ENCODE measurements around the gene UMAD1. TPM values are rescaled to one million over a fixed set of nuclear protein-coding genes. Genes with fewer than 3 reads are reported as not detected.

Gene UMAD1
- total RNA-seq, 4 donors from 2014 or later: 15.2 to 28.2 (median 18.7) TPM

DNA sequence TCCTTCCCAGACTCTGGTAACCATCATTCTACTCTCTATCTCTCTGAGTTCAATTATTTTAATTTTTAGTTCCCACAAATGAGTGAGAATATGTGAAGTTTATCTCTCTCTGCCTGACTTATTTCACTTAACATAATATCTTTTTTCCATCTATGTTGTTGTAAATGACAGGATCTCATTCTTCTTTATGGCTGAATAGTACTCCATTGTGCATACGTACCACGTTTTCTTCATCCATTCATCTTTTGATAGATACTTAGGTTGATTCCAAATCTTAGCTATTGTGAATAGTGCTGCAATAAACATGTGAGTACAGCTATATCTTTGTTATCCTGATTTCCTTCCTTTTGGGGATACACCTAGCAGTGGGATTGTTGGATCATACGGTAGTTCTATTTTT, 54.0 kb downstream of the UMAD1 start:
- no peaks in the 10 kb centered on the region for H3K36me3 ChIP-seq
- no peak overlapping the region for H3K27ac ChIP-seq
- TF ChIP-seq POLR2A (IDR thresholded peaks at IDR 0.05): no peak
- no peak for TF ChIP-seq CTCF (IDR thresholded peaks at IDR 0.05)
- H3K4me1 ChIP-seq: no peaks in the 10 kb centered on the region
- no peaks in the 10 kb centered on the region for H3K9me3 ChIP-seq
- no peaks in the 10 kb centered on the region for H3K27me3 ChIP-seq
- DNase-seq: no peak
- H3K4me3 ChIP-seq: no peak overlapping the region

- Histone ChIP-seq H3K27ac (no peak overlapping the region), H3K9me3 (no peaks in the 10 kb centered on the region), H3K4me3 (no peak overlapping the region), H3K36me3 (no peaks in the 10 kb centered on the region), H3K27me3 (no peaks in the 10 kb centered on the region), H3K4me1 (no peaks in the 10 kb centered on the region)
- TF ChIP-seq POLR2A (IDR thresholded peaks at IDR 0.05) (no peak), CTCF (IDR thresholded peaks at IDR 0.05) (no peak)
- DNase-seq: no peak
These were observed 54.7 kb downstream of the UMAD1 start for GRCh38 chr7:7695111-7695817.

DNA sequence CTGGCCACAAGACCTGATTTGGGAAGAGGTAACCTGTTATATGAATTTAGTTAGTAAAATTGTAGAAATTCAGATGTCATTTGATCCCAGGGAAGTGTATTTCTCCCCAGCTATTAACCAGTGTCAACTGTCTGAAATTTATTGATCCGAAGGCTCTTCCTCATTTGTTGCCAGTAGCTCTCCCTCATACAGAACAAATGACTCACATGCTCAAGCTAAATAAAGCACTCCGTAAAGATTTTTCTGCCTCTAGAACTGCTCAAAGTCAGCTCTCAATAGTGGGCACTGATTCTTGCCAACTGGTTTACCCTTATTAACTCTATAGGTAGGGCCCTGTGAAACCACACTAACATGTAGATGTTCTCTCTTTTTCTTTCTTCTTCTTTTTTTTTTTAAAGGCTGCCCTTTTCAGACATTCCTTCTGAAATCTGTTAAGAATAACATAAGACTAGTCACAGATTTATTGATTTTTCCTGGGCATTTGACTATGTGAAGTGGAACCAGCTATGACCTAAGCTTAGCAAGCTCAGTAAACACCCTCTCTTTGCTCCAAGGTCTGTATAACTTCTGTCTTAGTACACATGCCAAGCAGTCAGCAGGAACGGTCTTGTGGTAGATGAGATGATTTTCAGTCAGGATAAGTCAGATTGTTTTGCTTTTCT, 56.0 kb downstream of the UMAD1 start:
- Histone ChIP-seq H3K36me3 (no peaks in the 10 kb centered on the region), H3K9me3 (no peaks in the 10 kb centered on the region), H3K27ac (peak overlapping the region in 1 of 4 donors; percentile 27), H3K4me1 (no peaks in the 10 kb centered on the region), H3K4me3 (no peak overlapping the region), H3K27me3 (no peaks in the 10 kb centered on the region)
- no peak for DNase-seq
- no peak for TF ChIP-seq POLR2A (IDR thresholded peaks at IDR 0.05)
- TF ChIP-seq CTCF (IDR thresholded peaks at IDR 0.05): no peak

DNA sequence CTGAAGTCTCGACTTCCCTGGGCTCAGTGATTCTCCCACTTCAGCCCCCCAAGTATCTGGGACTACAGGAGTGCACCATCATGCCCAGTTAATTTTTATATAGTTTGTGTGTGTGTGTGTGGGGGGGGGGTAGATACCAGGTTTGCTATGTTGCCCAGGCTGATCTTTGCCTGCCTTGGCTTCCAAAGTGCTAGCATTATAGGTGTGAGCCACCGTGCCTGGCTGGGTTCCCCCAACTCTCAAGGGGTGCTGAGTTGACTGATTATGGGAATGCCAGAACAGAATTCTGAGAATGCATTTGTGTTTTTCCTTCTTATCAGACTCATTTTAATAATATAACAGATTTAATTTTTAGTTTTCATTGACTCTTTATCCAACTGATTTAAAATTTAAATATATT, 58.4 kb downstream of the UMAD1 start:
- TF ChIP-seq CTCF (IDR thresholded peaks at IDR 0.05) (no peak), POLR2A (IDR thresholded peaks at IDR 0.05) (no peak)
- Histone ChIP-seq H3K27ac (no peak overlapping the region), H3K4me3 (no peak overlapping the region), H3K4me1 (no peaks in the 10 kb centered on the region), H3K27me3 (no peaks in the 10 kb centered on the region), H3K9me3 (no peaks in the 10 kb centered on the region), H3K36me3 (no peaks in the 10 kb centered on the region)
- DNase-seq: no peak

DNA sequence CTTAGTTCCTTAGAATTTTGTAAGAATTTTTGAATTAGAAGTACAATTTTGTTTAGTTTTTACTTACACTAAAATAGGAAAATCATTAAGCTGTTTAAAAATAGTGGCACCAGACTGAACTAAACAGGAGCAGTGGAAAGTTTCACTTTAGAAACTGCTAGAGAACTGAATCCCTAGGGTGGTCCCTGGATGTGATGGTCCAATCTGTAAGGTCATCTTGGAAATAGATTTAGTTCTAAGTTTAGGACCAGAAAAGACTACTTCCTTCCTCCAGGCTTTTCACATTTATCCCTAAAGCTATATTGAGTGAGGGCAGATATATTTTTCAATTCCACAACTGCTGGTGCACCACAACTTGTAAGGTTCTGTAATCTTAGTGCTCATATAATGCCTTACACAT, 58.8 kb downstream of the UMAD1 start:
- no peak for DNase-seq
- Histone ChIP-seq H3K4me1 (no peaks in the 10 kb centered on the region), H3K4me3 (no peak overlapping the region), H3K9me3 (no peaks in the 10 kb centered on the region), H3K27me3 (no peaks in the 10 kb centered on the region), H3K36me3 (no peaks in the 10 kb centered on the region), H3K27ac (no peak overlapping the region)
- no peak for TF ChIP-seq CTCF (IDR thresholded peaks at IDR 0.05)
- no peak for TF ChIP-seq POLR2A (IDR thresholded peaks at IDR 0.05)

Data from Peyer's patch (tissue), 4 donors.